Peyer's patch (tissue), 4 donors: ENCODE measurements around the gene TMEM271. TPM values are rescaled to one million over a fixed set of nuclear protein-coding genes. Genes with fewer than 3 reads are reported as not detected.

Experiments used
- DNase-seq, 3 donors: peaks; one replicate each; pipeline ENCODE4 v3.0.0-alpha.2; 2017 to 2019
- H3K27ac ChIP-seq, 4 donors: fragments of 200-600 bp; sonication (generic); one replicate each; pipeline ENCODE4 v1.5.1; 2016 to 2019
- H3K27me3 ChIP-seq, 2 donors: fragments of 200-600 bp; sonication (generic); one replicate each; pipeline ENCODE4 v1.5.1; 2019
- H3K36me3 ChIP-seq, 3 donors: fragments of 200-600 bp; sonication (generic); one replicate each; pipeline ENCODE4 v1.5.1; 2016 to 2019
- H3K4me1 ChIP-seq, 4 donors: fragments of 200-600 bp; sonication (generic); one replicate each; pipeline ENCODE4 v1.5.1; 2016 to 2019
- H3K4me3 ChIP-seq, 4 donors: fragments of 200-600 bp; sonication (generic); 1 replicate in 3 of 4; 2 replicates in 1 of 4; pipeline ENCODE4 v1.5.1; 2016 to 2019; ENCODE audit warnings: mild to moderate bottlenecking in 1 of 4
- H3K9me3 ChIP-seq, 4 donors: fragments of 200-600 bp; sonication (generic); one replicate each; pipeline ENCODE4 v1.5.1; 2016 to 2019; ENCODE audit warnings: mild to moderate bottlenecking in 1 of 4
- POLR2A ChIP-seq, 2 donors: fragments of 450-650 bp; IDR thresholded peaks; one replicate each; pipeline ENCODE4 v1.5.1; 2017; ENCODE audit warnings: antibody characterized with exemption in 2 of 2, mild to moderate bottlenecking in 2 of 2, moderate library complexity in 2 of 2
- total RNA-seq, 4 donors: library from RNA; depleted of rRNA; stranded (reverse); fragments of >200 nt; gene quantifications; one replicate each; pipeline ENCODE4 v1.1.0, GENCODE V29; 2016
- TF ChIP-seq, protein P1 (sequence below), 6 experiments: fragments of 450-650 bp in 4 of 6; fragments of 200-600 bp in 2 of 6; sonication (generic) in 1 of 6; IDR thresholded peaks; one replicate each; pipeline ENCODE4 v1.5.1; 2017 to 2019; ENCODE audit warnings: antibody characterized with exemption in 6 of 6, mild to moderate bottlenecking in 3 of 6, moderate library complexity in 1 of 6

The TMEM271 gene
- total RNA-seq, 4 donors from 2014 or later: not detected

DNA sequence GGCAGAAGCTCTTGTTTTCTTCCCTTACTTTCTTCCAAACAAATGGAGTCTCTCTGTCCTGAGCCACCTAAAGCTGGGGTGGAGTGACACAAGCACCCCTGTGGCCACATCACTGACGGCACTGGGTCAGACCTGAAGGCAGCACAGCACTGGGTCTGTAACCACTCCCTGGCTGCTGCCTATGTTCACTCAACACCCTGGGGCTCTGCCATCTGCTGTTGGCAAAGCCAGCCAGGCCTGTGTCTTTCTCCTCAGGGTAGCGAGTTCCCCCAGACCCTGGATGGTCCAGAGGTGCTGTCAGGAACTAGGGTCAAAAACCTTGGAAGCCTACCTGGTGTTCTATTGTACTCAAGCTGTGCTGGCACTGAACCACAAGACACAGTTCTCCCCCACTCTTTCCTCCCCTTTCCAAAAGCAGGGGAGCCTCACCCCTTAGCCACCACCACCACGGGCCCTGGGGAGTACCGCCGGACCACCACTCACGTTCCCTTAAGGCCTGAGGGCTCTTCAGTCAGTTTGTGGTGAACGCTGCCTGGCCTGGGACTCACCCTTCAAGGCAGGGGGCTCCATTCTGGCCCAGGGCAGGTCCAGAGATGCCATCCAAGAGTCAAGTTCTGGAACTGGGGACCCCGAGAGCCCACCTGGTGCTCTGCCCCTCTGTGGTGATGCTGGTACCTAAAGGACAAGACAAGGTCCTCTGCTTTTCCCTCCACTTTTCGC is 31.5 kb downstream of the TMEM271 start:
- Histone ChIP-seq H3K4me1 (no peaks in the 10 kb centered on the region), H3K4me3 (no peak overlapping the region), H3K27ac (no peak overlapping the region), H3K27me3 (no peaks in the 10 kb centered on the region), H3K36me3 (no peaks in the 10 kb centered on the region), H3K9me3 (no peaks in the 10 kb centered on the region)
- DNase-seq: peak in 1 of 3 donors; percentile 30
- TF ChIP-seq POLR2A (IDR thresholded peaks at IDR 0.05): no peak
- TF ChIP-seq, protein P1, sequence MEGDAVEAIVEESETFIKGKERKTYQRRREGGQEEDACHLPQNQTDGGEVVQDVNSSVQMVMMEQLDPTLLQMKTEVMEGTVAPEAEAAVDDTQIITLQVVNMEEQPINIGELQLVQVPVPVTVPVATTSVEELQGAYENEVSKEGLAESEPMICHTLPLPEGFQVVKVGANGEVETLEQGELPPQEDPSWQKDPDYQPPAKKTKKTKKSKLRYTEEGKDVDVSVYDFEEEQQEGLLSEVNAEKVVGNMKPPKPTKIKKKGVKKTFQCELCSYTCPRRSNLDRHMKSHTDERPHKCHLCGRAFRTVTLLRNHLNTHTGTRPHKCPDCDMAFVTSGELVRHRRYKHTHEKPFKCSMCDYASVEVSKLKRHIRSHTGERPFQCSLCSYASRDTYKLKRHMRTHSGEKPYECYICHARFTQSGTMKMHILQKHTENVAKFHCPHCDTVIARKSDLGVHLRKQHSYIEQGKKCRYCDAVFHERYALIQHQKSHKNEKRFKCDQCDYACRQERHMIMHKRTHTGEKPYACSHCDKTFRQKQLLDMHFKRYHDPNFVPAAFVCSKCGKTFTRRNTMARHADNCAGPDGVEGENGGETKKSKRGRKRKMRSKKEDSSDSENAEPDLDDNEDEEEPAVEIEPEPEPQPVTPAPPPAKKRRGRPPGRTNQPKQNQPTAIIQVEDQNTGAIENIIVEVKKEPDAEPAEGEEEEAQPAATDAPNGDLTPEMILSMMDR (IDR thresholded peaks at IDR 0.05): no peak

DNA sequence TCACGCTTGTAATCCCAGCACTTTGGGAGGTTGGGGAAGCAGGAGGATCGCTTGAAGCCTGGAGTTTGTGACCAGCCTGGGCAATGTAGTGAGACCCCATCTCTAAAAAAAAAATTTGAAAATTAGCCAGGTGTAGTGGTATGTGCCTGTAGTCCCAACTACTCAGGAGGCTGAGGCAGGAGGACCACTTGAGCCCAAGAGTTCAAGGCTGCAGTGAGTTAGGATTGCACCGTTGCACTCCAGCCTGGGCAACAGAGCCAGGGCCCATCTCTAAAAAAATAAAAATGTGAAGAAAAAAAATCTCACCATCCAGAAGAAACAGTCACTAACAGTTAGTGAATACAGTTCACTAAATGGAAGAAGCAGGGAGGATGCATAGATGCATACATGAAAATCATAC is 34.8 kb downstream of the TMEM271 start:
- TF ChIP-seq POLR2A (IDR thresholded peaks at IDR 0.05): no peak
- TF ChIP-seq, protein P1 (IDR thresholded peaks at IDR 0.05): no peak
- no peaks in the 10 kb centered on the region for H3K4me1 ChIP-seq
- peaks cover 0 to 15% (median 0%) of the 10 kb centered on the region in 3 donors for H3K36me3 ChIP-seq
- H3K27ac ChIP-seq: no peak overlapping the region
- H3K4me3 ChIP-seq: no peak overlapping the region
- peak in 2 of 3 donors; percentile 5 to 7 for DNase-seq
- no peaks in the 10 kb centered on the region for H3K9me3 ChIP-seq
- H3K27me3 ChIP-seq: no peaks in the 10 kb centered on the region

DNA sequence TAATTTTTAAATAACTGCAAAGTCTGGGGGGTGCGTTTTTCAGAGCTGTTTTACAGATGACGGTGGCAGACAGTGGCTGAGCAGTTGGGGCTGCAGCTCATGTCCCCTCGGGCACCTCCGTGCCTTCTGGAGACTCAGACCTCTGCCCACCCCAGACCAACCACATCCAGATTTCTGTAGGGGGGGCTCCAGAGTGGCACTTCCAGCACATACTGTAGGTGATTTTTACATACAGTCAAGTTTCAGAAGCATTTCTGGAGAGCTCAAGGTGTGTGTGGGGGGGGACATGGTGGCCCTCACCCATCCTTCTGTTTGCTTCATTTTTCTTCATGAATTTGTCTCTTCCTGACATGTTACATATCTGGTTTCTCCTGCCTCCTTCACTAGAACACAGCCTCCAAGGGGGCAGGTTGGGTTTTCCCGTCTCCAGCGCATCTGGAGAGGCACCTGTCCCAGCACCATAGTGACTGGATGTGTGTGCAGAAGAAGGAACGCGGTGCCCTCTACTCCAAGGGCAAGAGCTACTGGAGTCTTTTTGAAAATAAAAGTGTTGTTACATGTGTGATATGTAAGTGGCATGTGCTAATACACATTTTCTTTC is 37.5 kb downstream of the TMEM271 start:
- peaks cover 0 to 40% (median 0%) of the 10 kb centered on the region in 3 donors for H3K36me3 ChIP-seq
- TF ChIP-seq POLR2A (IDR thresholded peaks at IDR 0.05): no peak
- TF ChIP-seq, protein P1 (IDR thresholded peaks at IDR 0.05): no peak
- H3K27ac ChIP-seq: no peak overlapping the region
- H3K9me3 ChIP-seq: no peaks in the 10 kb centered on the region
- H3K27me3 ChIP-seq: no peaks in the 10 kb centered on the region
- DNase-seq: peak in 1 of 3 donors; percentile 24
- H3K4me1 ChIP-seq: no peaks in the 10 kb centered on the region
- no peak overlapping the region for H3K4me3 ChIP-seq

DNA sequence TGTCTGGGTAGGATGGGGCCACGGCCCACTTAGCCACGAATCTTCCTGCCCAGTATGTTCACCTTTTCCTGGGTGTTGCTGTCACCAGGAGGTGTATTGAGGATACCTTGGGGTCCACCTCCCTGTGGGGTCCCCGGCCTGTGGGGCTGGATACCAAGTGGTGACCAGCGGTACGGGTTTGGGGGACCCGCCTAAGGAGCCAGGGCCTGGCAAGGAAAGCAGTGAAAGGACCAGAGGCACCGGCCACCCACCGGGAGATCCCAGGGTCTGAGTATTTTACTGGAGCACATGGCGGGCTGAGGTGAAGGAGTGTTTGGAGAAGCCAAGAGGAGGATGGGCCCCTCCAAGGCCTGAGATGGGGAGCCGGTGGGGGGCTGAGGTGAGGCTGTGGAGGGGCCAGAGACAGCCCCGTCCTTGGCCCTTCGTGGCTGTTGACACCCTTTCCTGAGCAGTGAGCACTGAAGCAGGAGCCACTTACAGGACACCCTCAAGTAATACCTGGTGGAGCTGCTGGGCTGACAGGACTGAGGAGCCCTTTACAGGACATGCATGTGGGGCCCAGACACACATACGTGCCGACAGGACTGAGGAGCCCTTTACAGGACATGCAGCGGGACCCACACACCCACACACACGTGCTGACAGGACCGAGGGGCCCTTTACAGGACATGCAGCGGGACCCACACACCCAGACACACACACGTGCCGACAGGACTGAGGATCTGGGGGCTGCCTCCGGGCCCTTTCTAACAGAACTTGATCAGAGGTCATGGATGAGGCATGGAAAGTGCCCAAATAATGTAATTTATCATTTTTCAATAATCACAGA is 38.4 kb downstream of the TMEM271 start:
- TF ChIP-seq, protein P1 (IDR thresholded peaks at IDR 0.05): no peak
- TF ChIP-seq POLR2A (IDR thresholded peaks at IDR 0.05): no peak
- Histone ChIP-seq H3K27me3 (no peaks in the 10 kb centered on the region), H3K36me3 (peaks cover 0 to 50% (median 0%) of the 10 kb centered on the region in 3 donors), H3K27ac (no peak overlapping the region), H3K4me1 (no peaks in the 10 kb centered on the region), H3K9me3 (no peaks in the 10 kb centered on the region), H3K4me3 (no peak overlapping the region)
- peak in 2 of 3 donors; percentile 34 to 40 for DNase-seq

DNA sequence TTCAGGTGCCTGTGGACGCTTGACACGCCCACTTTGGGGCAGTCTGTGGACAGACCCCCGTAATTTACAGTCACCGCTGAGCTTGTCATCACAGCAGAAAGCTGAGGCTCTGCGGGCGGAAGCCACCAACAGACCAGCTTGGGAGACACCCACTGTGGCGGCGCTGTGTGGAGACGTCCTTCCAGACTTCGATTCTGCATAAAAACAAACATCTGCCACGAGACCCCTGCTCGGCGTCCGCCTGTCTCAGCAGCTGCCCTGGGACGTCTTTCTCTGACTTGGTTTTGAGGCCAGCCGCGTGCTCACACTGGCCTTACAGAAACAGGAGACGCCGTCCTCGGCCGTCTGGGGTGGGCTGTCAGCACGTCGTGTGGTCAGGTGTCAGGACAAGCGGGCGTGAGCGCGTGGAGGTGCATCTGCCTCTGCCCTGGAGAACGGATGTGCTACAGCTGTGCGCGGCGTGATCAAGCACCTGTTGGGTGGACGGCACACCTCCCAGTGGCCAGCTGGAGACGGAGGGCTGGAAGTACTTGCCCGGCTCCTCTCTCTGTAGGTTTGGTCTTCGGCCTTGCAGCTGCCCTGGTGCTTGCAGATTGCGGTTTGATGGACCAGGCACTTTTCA is 39.6 kb downstream of the TMEM271 start:
- Histone ChIP-seq H3K9me3 (no peaks in the 10 kb centered on the region), H3K4me1 (no peaks in the 10 kb centered on the region), H3K27me3 (no peaks in the 10 kb centered on the region), H3K4me3 (no peak overlapping the region), H3K27ac (no peak overlapping the region), H3K36me3 (peaks cover 0 to 62% (median 0%) of the 10 kb centered on the region in 3 donors)
- TF ChIP-seq, protein P1 (IDR thresholded peaks at IDR 0.05): no peak
- no peak for TF ChIP-seq POLR2A (IDR thresholded peaks at IDR 0.05)
- DNase-seq: peak in 1 of 3 donors; percentile 39
